Subcutaneous abdominal adipose tissue (tissue), 5 donors: ENCODE measurements around the gene TRIP13.

ENCODE experiments used
- H3K27ac ChIP-seq: one replicate; pipeline ENCODE4 v1.7.0; 2013; ENCODE audit warnings: low read depth, mild to moderate bottlenecking, inconsistent platforms, low read length, moderate library complexity
- H3K27me3 ChIP-seq, 5 donors: one replicate each; pipeline ENCODE4 v1.7.0; 2013; ENCODE audit warnings: low read length in 5 of 5, inconsistent platforms in 1 of 5; ENCODE audit not compliant: control insufficient read depth in 5 of 5, insufficient read depth in 4 of 5
- H3K36me3 ChIP-seq, 5 donors: one replicate each; pipeline ENCODE4 v1.7.0; 2013; ENCODE audit warnings: low read length in 5 of 5; ENCODE audit not compliant: control insufficient read depth in 5 of 5, insufficient read depth in 5 of 5
- H3K4me1 ChIP-seq, 5 donors: one replicate each; pipeline ENCODE4 v1.7.0; 2013; ENCODE audit warnings: low read length in 5 of 5, mild to moderate bottlenecking in 3 of 5, moderate library complexity in 1 of 5; ENCODE audit not compliant: control insufficient read depth in 5 of 5, insufficient read depth in 5 of 5
- H3K4me3 ChIP-seq, 5 donors: one replicate each; pipeline ENCODE4 v1.7.0; 2013; ENCODE audit warnings: low read length in 5 of 5, low read depth in 1 of 5
- H3K9ac ChIP-seq, 5 donors: one replicate each; pipeline ENCODE4 v1.7.0; 2013; ENCODE audit warnings: low read length in 5 of 5, mild to moderate bottlenecking in 4 of 5, moderate library complexity in 3 of 5
- H3K9me3 ChIP-seq, 5 donors: one replicate each; pipeline ENCODE4 v1.7.0; 2013; ENCODE audit warnings: low read length in 5 of 5; ENCODE audit not compliant: control insufficient read depth in 5 of 5
- donor health status: healthy.
- donor health status: healthy.
- donor health status: healthy.
- donor health status: healthy.
- donor health status: healthy.

Gene TRIP13

DNA sequence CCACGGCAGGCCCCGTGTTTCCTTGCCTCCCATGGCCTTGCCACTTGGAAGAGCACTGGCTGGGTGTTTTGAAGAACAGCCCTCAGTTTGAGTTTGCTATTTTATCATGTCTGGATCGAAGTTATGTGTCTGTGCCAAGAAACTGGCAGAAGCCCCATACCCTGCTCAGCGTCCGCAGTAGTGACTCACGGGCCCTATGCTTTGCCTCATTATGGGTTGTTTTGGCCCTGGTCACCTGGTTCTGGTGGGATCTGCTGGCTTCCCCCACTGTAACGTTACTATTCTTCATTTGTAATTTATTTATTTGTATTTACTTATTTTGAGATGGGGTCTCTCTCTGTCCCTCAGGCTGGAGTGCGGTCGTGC lies 73.6 kb downstream of the TRIP13 start:
- Histone ChIP-seq H3K27ac (no peak overlapping the region), H3K9ac (no peak overlapping the region), H3K36me3 (no peaks in the 10 kb centered on the region), H3K9me3 (no peaks in the 10 kb centered on the region), H3K27me3 (peaks cover 36 to 61% (median 49%) of the 10 kb centered on the region in 5 donors), H3K4me1 (peaks cover 0 to 17% (median 13%) of the 10 kb centered on the region in 5 donors), H3K4me3 (no peak overlapping the region)

DNA sequence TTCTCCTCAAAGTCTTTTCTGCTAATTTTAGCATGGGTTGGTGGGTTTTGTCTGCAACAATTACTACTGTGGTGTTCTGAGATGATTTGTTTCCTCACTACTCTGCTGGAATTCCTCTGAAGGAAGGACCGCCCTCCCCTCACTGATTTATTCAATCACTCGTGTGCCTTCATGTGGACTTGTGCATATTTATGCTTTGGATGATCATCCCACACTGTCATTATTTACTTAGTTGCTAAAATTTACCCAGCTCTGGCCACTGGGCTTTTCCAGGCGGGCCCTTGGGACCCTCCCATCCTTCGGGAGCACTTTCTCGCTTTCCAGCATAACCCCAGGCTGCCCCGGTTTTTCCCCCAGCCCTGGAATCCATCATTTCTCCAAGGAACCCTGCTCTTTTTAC lies 74.3 kb downstream of the TRIP13 start:
- Histone ChIP-seq H3K27ac (no peak overlapping the region), H3K9me3 (peaks cover 0 to 3% (median 0%) of the 10 kb centered on the region in 5 donors), H3K4me1 (peaks cover 0 to 17% (median 13%) of the 10 kb centered on the region in 5 donors), H3K36me3 (no peaks in the 10 kb centered on the region), H3K27me3 (peaks cover 31 to 55% (median 43%) of the 10 kb centered on the region in 5 donors), H3K4me3 (no peak overlapping the region), H3K9ac (no peak overlapping the region)
